Fibroblast of mammary gland (primary cell): ENCODE measurements around the gene HOXC5.
A peak's percentile ranks its signal among the peaks of the same experiment; 100 is the strongest.

Experiments used
- DNase-seq: peaks from one replicate; pipeline ENCODE4 v3.0.0-alpha.2; 2010; ENCODE audit warnings: low read depth
- H3K4me3 ChIP-seq: 2 replicates; pipeline ENCODE4 v1.5.1; 2011; ENCODE audit warnings: low read depth, mild to moderate bottlenecking, low read length, moderate library complexity; ENCODE audit not compliant: control insufficient read depth
- TF ChIP-seq, protein P1 (sequence below): conservative IDR thresholded peaks from 2 replicates; pipeline ENCODE4 v1.5.1; 2011; ENCODE audit warnings: low read depth, low read length, inconsistent platforms; ENCODE audit not compliant: control insufficient read depth, insufficient read depth

Gene HOXC5

DNA sequence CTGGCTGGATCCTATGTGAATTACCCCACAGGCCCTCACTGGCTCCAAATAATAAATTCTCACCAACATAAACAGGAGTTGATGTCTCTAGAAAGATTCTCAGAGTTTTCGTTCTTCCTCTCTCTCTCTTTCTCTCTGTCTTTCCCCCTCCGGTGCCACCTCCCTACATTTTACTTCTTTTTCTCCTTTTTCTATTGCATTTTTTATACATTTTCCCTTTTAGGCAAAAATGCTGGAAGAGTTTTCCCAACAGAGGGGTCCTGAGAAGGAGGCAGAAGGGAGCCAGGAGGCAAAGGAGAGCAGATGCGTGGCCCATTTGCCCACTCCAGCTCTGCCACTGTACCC is 5.4 kb upstream of the HOXC5 start:
- H3K4me3 ChIP-seq, result no peak overlapping the region
- no peak for DNase-seq
- TF ChIP-seq, protein P1, sequence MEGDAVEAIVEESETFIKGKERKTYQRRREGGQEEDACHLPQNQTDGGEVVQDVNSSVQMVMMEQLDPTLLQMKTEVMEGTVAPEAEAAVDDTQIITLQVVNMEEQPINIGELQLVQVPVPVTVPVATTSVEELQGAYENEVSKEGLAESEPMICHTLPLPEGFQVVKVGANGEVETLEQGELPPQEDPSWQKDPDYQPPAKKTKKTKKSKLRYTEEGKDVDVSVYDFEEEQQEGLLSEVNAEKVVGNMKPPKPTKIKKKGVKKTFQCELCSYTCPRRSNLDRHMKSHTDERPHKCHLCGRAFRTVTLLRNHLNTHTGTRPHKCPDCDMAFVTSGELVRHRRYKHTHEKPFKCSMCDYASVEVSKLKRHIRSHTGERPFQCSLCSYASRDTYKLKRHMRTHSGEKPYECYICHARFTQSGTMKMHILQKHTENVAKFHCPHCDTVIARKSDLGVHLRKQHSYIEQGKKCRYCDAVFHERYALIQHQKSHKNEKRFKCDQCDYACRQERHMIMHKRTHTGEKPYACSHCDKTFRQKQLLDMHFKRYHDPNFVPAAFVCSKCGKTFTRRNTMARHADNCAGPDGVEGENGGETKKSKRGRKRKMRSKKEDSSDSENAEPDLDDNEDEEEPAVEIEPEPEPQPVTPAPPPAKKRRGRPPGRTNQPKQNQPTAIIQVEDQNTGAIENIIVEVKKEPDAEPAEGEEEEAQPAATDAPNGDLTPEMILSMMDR, result no peak

DNA sequence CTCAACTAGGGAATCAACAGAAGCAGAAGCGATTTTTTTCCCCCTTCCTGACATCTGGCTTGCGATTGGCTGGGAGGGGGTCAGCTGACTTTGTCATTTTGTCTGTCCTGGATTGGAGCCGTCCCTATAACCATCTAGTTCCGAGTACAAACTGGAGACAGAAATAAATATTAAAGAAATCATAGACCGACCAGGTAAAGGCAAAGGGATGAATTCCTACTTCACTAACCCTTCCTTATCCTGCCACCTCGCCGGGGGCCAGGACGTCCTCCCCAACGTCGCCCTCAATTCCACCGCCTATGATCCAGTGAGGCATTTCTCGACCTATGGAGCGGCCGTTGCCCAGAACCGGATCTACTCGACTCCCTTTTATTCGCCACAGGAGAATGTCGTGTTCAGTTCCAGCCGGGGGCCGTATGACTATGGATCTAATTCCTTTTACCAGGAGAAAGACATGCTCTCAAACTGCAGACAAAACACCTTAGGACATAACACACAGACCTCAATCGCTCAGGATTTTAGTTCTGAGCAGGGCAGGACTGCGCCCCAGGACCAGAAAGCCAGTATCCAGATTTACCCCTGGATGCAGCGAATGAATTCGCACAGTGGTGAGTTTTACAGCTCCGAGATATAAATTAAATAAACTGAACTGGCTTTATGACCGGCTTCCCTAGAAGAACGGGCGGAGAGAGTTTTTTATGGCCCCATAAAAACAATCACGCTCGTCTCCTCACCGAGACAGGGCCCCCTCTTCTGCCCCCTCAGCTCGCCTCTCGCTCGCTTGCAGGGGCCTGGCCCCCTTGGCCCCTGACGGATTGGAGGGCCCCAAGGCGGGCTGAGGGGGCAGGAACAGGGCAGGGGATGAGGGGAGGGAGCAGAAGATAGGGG is 4.3 kb upstream of the HOXC5 start, which contains the start of gene HOXC6:
HOXC6 (plus strand) TSS at position 127 of the 888 bp plus-strand sequence; CDS start at position 209, 82 bp downstream.
- TF ChIP-seq, protein P1, result no peak
- peak within 1 kb of the TSS; percentile 71 for H3K4me3 ChIP-seq

DNA sequence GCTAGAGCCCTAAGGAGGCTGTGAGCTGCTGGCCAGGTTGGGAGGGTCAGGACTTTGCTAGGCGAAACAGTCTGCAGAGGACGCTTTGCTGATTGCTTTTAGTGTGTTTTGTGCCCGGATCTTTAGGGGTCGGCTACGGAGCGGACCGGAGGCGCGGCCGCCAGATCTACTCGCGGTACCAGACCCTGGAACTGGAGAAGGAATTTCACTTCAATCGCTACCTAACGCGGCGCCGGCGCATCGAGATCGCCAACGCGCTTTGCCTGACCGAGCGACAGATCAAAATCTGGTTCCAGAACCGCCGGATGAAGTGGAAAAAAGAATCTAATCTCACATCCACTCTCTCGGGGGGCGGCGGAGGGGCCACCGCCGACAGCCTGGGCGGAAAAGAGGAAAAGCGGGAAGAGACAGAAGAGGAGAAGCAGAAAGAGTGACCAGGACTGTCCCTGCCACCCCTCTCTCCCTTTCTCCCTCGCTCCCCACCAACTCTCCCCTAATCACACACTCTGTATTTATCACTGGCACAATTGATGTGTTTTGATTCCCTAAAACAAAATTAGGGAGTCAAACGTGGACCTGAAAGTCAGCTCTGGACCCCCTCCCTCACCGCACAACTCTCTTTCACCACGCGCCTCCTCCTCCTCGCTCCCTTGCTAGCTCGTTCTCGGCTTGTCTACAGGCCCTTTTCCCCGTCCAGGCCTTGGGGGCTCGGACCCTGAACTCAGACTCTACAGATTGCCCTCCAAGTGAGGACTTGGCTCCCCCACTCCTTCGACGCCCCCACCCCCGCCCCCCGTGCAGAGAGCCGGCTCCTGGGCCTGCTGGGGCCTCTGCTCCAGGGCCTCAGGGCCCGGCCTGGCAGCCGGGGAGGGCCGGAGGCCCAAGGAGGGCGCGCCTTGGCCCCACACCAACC is 3.1 kb upstream of the HOXC5 start:
- TF ChIP-seq, protein P1, result no peak
- no peak for DNase-seq
- H3K4me3 ChIP-seq, result peak overlapping the region; percentile 71

More for the DNA sequence above, 4.3 kb upstream of the HOXC5 start, which contains the start of gene HOXC6:
- DNase-seq, result peak; percentile 89

DNA sequence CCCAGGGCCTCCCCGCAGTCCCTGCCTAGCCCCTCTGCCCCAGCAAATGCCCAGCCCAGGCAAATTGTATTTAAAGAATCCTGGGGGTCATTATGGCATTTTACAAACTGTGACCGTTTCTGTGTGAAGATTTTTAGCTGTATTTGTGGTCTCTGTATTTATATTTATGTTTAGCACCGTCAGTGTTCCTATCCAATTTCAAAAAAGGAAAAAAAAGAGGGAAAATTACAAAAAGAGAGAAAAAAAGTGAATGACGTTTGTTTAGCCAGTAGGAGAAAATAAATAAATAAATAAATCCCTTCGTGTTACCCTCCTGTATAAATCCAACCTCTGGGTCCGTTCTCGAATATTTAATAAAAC is 2.4 kb upstream of the HOXC5 start:
- DNase-seq, result no peak
- peak overlapping the region; percentile 71 for H3K4me3 ChIP-seq
- TF ChIP-seq, protein P1, result no peak

DNA sequence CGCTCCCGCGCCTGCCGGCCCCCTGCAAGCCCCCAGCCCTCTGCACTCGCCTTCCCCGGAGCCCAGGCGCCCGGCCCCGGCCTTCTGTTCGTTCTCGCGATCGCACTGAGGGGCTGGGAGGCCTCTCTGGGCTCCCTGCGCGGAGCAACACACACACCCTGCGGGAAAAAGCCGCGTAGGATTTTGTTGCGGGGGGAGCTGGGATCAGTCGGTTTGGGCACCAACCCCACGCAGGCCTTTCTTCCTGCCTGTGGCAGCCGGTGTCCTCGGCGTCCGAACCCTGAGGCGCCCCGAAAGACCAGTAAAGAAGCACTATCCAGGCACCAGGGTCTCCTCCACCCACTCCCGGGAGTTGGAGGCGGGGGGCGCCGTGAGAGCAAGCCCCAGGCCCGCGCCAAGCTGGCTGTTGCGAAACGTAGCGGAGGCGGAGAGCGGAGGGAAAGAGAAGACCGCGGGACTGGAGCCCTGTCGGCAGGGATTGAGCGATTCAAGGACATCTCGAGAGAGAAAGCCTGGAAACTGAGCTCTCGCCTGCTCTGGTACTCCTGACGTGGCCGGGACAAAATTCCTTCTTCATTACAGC is 1.9 kb upstream of the HOXC5 start:
- peak overlapping the region; percentile 71 for H3K4me3 ChIP-seq
- peak; percentile 94 for DNase-seq
- TF ChIP-seq, protein P1, result no peak

DNA sequence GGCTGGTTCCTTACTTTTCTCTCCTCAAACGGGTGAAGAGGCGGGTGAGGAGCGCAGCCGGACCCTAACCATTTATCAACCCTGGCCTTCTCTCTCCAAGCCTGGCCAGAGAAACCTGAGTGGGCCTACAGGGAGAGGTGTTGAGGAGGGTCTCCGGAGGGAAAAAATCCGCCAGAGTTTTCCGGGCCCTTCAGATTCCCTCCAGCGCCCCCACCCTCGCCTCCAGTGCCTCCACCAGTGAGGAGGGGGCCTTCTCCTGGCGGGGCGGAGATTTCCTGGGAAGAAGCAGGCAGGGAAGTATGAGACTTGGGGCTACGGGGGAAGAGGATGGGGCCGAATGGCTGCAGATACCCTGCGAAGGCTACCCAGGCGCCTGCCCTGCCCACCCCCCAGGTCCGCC is 1.4 kb upstream of the HOXC5 start:
- H3K4me3 ChIP-seq, result peak overlapping the region; percentile 71
- no peak for DNase-seq
- TF ChIP-seq, protein P1, result no peak
